Stimulated activated CD8-positive, alpha-beta memory T cell treated with anti-CD3 and anti-CD28 coated beads, Interleukin-4, amount 100 ng/mL, for 1 hour (primary cell): ENCODE data around the gene TMEM131.
A peak's percentile ranks its signal among the peaks of the same experiment; 100 is the strongest.
"Not testable (repeated sequence)": the region's sequence is repeated elsewhere in the genome, so short reads cannot be mapped to it uniquely, and the experiment has no call there.

ENCODE experiments used
- DNase-seq, 2 donors: peaks; one replicate each; pipeline ENCODE4 v3.0.0-alpha.2; 2020; ENCODE audit warnings: low read depth in 2 of 2, low spot score in 1 of 2

The TMEM131 gene

GRCh38 chr2:97712693-97713295 lies 283.0 kb downstream of the TMEM131 start:
- peak in 1 of 2 donors; percentile 42 for DNase-seq

- DNase-seq: not testable (repeated sequence)
Measured at GRCh38 chr2:97712175-97712574, 283.6 kb downstream of the TMEM131 start.

DNA sequence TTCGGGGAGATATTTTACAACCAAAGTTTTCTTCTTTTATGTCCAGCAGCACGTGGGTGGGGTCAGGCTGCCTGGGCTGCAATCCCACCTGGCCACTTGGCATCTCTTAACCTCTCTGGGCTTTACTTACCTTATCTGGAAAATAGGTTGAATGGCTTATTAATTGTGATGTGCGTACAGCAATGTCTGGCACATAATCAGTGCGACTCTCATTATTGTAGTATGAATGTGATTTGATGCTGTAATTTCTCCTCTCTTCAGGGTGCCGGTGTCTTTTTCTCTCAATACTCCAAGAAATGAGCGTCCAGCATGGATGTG lies 284.4 kb downstream of the TMEM131 start:
- DNase-seq: no peak

DNA sequence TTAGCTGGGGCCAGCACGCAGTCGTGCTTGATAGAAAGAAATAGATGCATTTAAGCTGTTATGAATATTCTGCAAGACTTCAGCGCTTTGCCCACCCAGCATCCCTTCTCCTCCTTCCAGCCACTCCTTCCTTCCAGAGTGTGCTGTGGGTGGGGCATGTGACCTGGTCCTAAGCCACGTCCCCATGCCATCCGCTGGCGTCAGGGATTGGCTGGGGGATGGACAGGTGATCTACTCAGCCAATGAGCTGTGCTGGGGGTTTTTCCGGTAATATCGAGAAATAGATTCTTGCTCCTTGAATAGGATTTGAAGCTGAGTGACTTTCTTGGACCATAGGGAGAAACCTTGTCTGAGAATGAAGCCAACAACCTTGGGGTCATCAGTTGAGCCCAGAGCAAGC lies 287.1 kb downstream of the TMEM131 start:
- no peak for DNase-seq

DNA sequence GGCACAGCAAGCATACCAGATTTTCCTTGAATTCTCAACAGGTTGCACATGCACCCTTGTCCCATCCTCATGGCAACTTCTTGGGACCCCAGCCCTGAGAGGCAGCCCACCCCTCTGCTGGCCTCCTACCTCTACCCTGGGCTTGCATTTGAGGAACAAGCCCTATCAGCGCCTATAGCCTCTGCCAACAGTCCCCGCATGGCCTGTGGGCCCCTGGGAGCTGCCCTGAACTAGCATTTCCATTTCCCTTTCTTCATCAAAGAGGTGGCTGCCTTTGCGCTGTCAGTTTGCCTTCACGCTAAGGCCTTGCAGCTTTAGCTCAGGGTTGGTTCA lies 287.7 kb downstream of the TMEM131 start:
- no peak for DNase-seq

DNA sequence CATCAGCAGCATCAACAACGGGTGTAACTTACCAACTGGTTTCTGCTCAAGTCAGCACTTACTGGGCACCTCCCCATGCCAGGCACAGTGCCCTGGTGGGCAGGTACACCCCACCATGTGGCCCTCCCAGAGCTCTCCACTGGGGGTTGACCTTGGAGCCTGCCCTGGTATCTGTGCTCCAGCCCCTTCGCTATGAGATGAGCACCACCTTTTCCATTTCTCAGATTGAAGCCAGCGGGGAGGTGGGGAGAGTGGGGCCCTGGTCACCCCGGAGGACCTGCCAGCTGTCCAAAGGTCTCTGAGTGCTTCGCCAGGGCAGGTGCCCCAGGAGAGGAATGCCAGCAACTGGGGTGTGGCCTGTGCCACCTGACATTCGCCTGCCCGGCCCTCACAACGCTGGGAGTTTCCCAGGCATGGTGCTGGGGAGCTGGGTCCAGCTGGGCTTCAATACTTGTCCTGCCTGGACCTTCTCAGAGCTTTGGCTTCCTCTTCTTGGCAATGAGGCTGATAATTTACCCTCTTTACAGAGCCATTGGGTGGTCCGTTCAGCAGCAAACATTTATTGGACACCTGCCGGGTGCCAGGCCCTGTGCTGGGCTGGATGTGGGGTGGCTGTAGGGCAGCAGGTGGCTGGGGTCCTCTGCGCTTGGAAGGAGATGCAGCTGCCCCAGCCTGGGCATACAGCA lies 288.2 kb downstream of the TMEM131 start:
- no peak for DNase-seq

GRCh38 chr2:97706708-97707345 lies 288.9 kb downstream of the TMEM131 start:
- no peak for DNase-seq
